Esophagus muscularis mucosa (tissue), 4 donors: ENCODE results near the gene LRP8.

Experiments used
- EP300 ChIP-seq: sonication (generic); formaldehyde crosslinking; IDR thresholded peaks from one replicate; pipeline ENCODE4 v1.6.1; 2017; ENCODE audit warnings: antibody characterized with exemption
- POLR2A ChIP-seq: fragments of 450-650 bp; IDR thresholded peaks from one replicate; pipeline ENCODE4 v1.6.1; 2017; ENCODE audit warnings: antibody characterized with exemption, moderate library complexity, mild to moderate bottlenecking, low read depth
- POLR2AphosphoS5 ChIP-seq, 2 donors: sonication (generic); formaldehyde crosslinking; IDR thresholded peaks; one replicate each; pipeline ENCODE4 v1.6.1; 2017; ENCODE audit warnings: antibody characterized with exemption in 2 of 2
- TF ChIP-seq, protein P1 (sequence below), 3 experiments: fragments of 200-600 bp in 2 of 3; fragments of 450-650 bp in 1 of 3; sonication (generic) in 2 of 3; IDR thresholded peaks; one replicate each; pipeline ENCODE4 v1.5.1; 2017 to 2019; ENCODE audit warnings: antibody characterized with exemption in 3 of 3, mild to moderate bottlenecking in 2 of 3, moderate library complexity in 1 of 3

DNA sequence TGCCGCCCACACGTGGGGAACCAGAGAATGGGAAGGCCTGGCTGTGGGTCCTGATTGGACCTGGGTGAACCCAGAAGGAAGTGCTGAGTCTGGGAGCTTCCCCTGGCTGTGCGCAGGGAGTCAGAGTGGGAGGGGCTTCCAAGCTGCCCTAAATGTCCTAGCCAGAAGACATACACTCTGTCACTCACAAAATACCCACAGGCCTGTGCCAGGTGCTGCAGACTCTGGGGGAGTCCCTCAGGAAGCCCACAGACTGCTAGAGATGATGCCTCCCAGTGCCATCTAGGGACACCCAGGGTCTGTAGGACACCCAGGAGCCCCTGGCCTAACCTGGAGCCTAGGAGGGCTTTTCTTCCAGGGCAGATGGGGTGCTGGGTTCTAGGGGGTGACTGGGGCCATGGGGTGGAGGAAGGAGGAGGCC lies 33.7 kb upstream of the LRP8 start:
- TF ChIP-seq, protein P1, sequence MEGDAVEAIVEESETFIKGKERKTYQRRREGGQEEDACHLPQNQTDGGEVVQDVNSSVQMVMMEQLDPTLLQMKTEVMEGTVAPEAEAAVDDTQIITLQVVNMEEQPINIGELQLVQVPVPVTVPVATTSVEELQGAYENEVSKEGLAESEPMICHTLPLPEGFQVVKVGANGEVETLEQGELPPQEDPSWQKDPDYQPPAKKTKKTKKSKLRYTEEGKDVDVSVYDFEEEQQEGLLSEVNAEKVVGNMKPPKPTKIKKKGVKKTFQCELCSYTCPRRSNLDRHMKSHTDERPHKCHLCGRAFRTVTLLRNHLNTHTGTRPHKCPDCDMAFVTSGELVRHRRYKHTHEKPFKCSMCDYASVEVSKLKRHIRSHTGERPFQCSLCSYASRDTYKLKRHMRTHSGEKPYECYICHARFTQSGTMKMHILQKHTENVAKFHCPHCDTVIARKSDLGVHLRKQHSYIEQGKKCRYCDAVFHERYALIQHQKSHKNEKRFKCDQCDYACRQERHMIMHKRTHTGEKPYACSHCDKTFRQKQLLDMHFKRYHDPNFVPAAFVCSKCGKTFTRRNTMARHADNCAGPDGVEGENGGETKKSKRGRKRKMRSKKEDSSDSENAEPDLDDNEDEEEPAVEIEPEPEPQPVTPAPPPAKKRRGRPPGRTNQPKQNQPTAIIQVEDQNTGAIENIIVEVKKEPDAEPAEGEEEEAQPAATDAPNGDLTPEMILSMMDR (IDR thresholded peaks at IDR 0.05): no peak
- no peak for TF ChIP-seq POLR2A
- no peak for TF ChIP-seq POLR2AphosphoS5 (IDR thresholded peaks at IDR 0.05)
- no peak for TF ChIP-seq EP300
